ENCODE results near the gene SDK1.
"Not testable (repeated sequence)": the region's sequence is repeated elsewhere in the genome, so short reads cannot be mapped to it uniquely, and the experiment has no call there.

Gene SDK1

GRCh38 chr7:4257146-4258111, 956.4 kb downstream of the SDK1 start:
- DNase-seq (ENCODE audit: low read depth in 3 of 3, low spot score in 1 of 3) = no peak

GRCh38 chr7:4260116-4260515, 959.1 kb downstream of the SDK1 start:
- DNase-seq (ENCODE audit: low read depth in 3 of 3, low spot score in 1 of 3) = not testable (repeated sequence)

- no peak for DNase-seq (ENCODE audit: low read depth in 3 of 3, low spot score in 1 of 3)
Observed at GRCh38 chr7:4260867-4261600, 960.0 kb downstream of the SDK1 start.

- DNase-seq (ENCODE audit: low read depth in 3 of 3, low spot score in 1 of 3) = no peak
Observed at GRCh38 chr7:4261601-4261960, 960.5 kb downstream of the SDK1 start.

GRCh38 chr7:4264206-4264605, 963.2 kb downstream of the SDK1 start:
- not testable (repeated sequence) for DNase-seq (ENCODE audit: low read depth in 3 of 3, low spot score in 1 of 3)

- no peak for DNase-seq (ENCODE audit: low read depth in 3 of 3, low spot score in 1 of 3)
Observed at GRCh38 chr7:4265066-4265465, 964.0 kb downstream of the SDK1 start.

GRCh38 chr7:4265676-4266075, 964.6 kb downstream of the SDK1 start:
- no peak for DNase-seq (ENCODE audit: low read depth in 3 of 3, low spot score in 1 of 3)

- DNase-seq (ENCODE audit: low read depth in 3 of 3, low spot score in 1 of 3) = no peak
Observed at GRCh38 chr7:4266270-4267040, 965.4 kb downstream of the SDK1 start.

- no peak for DNase-seq (ENCODE audit: low read depth in 3 of 3, low spot score in 1 of 3)
Observed at GRCh38 chr7:4267341-4268039, 966.4 kb downstream of the SDK1 start.

GRCh38 chr7:4268040-4268965, 967.3 kb downstream of the SDK1 start:
- no peak for DNase-seq (ENCODE audit: low read depth in 3 of 3, low spot score in 1 of 3)

- DNase-seq (ENCODE audit: low read depth in 3 of 3, low spot score in 1 of 3) = no peak
Observed at GRCh38 chr7:4269086-4269485, 968.0 kb downstream of the SDK1 start.

- no peak for DNase-seq (ENCODE audit: low read depth in 3 of 3, low spot score in 1 of 3)
Observed at GRCh38 chr7:4269746-4270145, 968.7 kb downstream of the SDK1 start.

- no peak for DNase-seq (ENCODE audit: low read depth in 3 of 3, low spot score in 1 of 3)
Observed at GRCh38 chr7:4270268-4270667, 969.2 kb downstream of the SDK1 start.

GRCh38 chr7:4270941-4271715, 970.1 kb downstream of the SDK1 start:
- no peak for DNase-seq (ENCODE audit: low read depth in 3 of 3, low spot score in 1 of 3)

- no peak for DNase-seq (ENCODE audit: low read depth in 3 of 3, low spot score in 1 of 3)
Observed at GRCh38 chr7:4271716-4272015, 970.6 kb downstream of the SDK1 start.

- DNase-seq (ENCODE audit: low read depth in 3 of 3, low spot score in 1 of 3) = no peak
Observed at GRCh38 chr7:4272141-4272540, 971.1 kb downstream of the SDK1 start.

- no peak for DNase-seq (ENCODE audit: low read depth in 3 of 3, low spot score in 1 of 3)
Observed at GRCh38 chr7:4273566-4274230, 972.6 kb downstream of the SDK1 start.

GRCh38 chr7:4274286-4274685, 973.2 kb downstream of the SDK1 start:
- no peak for DNase-seq (ENCODE audit: low read depth in 3 of 3, low spot score in 1 of 3)

GRCh38 chr7:4277936-4278335, 976.9 kb downstream of the SDK1 start:
- DNase-seq (ENCODE audit: low read depth in 3 of 3, low spot score in 1 of 3) = no peak
